Measurements from ENCODE around the gene PDIA5.

PDIA5 gene

GRCh38 chr3:123119388-123119787, 52.6 kb downstream of the PDIA5 start:
- H3K4me3 ChIP-seq (ENCODE audit: low read length), result no peak overlapping the region
- TF ChIP-seq ZNF274 (IDR thresholded peaks at IDR 0.05; ENCODE audit: low read depth, low read length), result no peak

- TF ChIP-seq ZNF274 (IDR thresholded peaks at IDR 0.05; ENCODE audit: low read depth, low read length), result no peak
- no peak overlapping the region for H3K4me3 ChIP-seq (ENCODE audit: low read length)
These were observed 53.0 kb downstream of the PDIA5 start for GRCh38 chr3:123119802-123120201.

- no peak for TF ChIP-seq ZNF274 (IDR thresholded peaks at IDR 0.05; ENCODE audit: low read depth, low read length)
- H3K4me3 ChIP-seq (ENCODE audit: low read length), result no peak overlapping the region
These were observed 53.7 kb downstream of the PDIA5 start for GRCh38 chr3:123120573-123120972.

GRCh38 chr3:123122057-123122456, 55.2 kb downstream of the PDIA5 start:
- H3K4me3 ChIP-seq (ENCODE audit: low read length), result no peak overlapping the region
- TF ChIP-seq ZNF274 (IDR thresholded peaks at IDR 0.05; ENCODE audit: low read depth, low read length), result no peak

GRCh38 chr3:123122525-123123315, 55.9 kb downstream of the PDIA5 start:
- H3K4me3 ChIP-seq (ENCODE audit: low read length), result no peak overlapping the region
- no peak for TF ChIP-seq ZNF274 (IDR thresholded peaks at IDR 0.05; ENCODE audit: low read depth, low read length)

GRCh38 chr3:123123716-123124616, 57.1 kb downstream of the PDIA5 start:
- TF ChIP-seq ZNF274 (IDR thresholded peaks at IDR 0.05; ENCODE audit: low read depth, low read length), result no peak
- no peak overlapping the region for H3K4me3 ChIP-seq (ENCODE audit: low read length)

- no peak overlapping the region for H3K4me3 ChIP-seq (ENCODE audit: low read length)
- TF ChIP-seq ZNF274 (IDR thresholded peaks at IDR 0.05; ENCODE audit: low read depth, low read length), result no peak
These were observed 58.1 kb downstream of the PDIA5 start for GRCh38 chr3:123124971-123125370.

GRCh38 chr3:123126031-123126430, 59.2 kb downstream of the PDIA5 start:
- no peak for TF ChIP-seq ZNF274 (IDR thresholded peaks at IDR 0.05; ENCODE audit: low read depth, low read length)
- no peak overlapping the region for H3K4me3 ChIP-seq (ENCODE audit: low read length)

- no peak for TF ChIP-seq ZNF274 (IDR thresholded peaks at IDR 0.05; ENCODE audit: low read depth, low read length)
- no peak overlapping the region for H3K4me3 ChIP-seq (ENCODE audit: low read length)
These were observed 59.8 kb downstream of the PDIA5 start for GRCh38 chr3:123126653-123127052.

- H3K4me3 ChIP-seq (ENCODE audit: low read length), result no peak overlapping the region
- TF ChIP-seq ZNF274 (IDR thresholded peaks at IDR 0.05; ENCODE audit: low read depth, low read length), result no peak
These were observed 62.3 kb downstream of the PDIA5 start for GRCh38 chr3:123129092-123129491.

GRCh38 chr3:123129532-123129931, 62.7 kb downstream of the PDIA5 start:
- no peak for TF ChIP-seq ZNF274 (IDR thresholded peaks at IDR 0.05; ENCODE audit: low read depth, low read length)
- H3K4me3 ChIP-seq (ENCODE audit: low read length), result no peak overlapping the region

GRCh38 chr3:123130079-123130750, 63.4 kb downstream of the PDIA5 start:
- H3K4me3 ChIP-seq (ENCODE audit: low read length), result no peak overlapping the region
- no peak for TF ChIP-seq ZNF274 (IDR thresholded peaks at IDR 0.05; ENCODE audit: low read depth, low read length)

GRCh38 chr3:123134671-123135070, 67.8 kb downstream of the PDIA5 start:
- H3K4me3 ChIP-seq (ENCODE audit: low read length), result no peak overlapping the region
- TF ChIP-seq ZNF274 (IDR thresholded peaks at IDR 0.05; ENCODE audit: low read depth, low read length), result no peak

- H3K4me3 ChIP-seq (ENCODE audit: low read length), result no peak overlapping the region
These were observed 70.2 kb downstream of the PDIA5 start for GRCh38 chr3:123137001-123137400.

More at GRCh38 chr3:123137001-123137400, 70.2 kb downstream of the PDIA5 start:
- TF ChIP-seq ZNF274 (IDR thresholded peaks at IDR 0.05; ENCODE audit: low read depth, low read length), result no peak
